Adrenal gland (tissue), 12 donors: ENCODE data around the gene PRIMA1. TPM values are rescaled to one million over a fixed set of nuclear protein-coding genes. Genes with fewer than 3 reads are reported as not detected.

ENCODE experiments used
- DNase-seq, 7 donors: peaks; one replicate each; pipeline ENCODE4 v3.0.0-alpha.2; 2019 to 2020
- H3K27ac ChIP-seq, 5 donors: fragments of 200-600 bp; sonication (generic) in 4 of 5; 1 replicate in 3 of 5; 2 replicates in 2 of 5; pipeline versions ENCODE4 v1.5.1 to v1.8.0; 2016 to 2020; ENCODE audit warnings: mild to moderate bottlenecking in 1 of 5
- H3K27me3 ChIP-seq: fragments of 200-600 bp; 2 replicates; pipeline ENCODE4 v1.8.0; 2021
- H3K36me3 ChIP-seq, 2 donors: fragments of 200-600 bp; replicated peaks in 1 of 2; 1 replicate in 1 of 2; 2 replicates in 1 of 2; pipeline versions ENCODE4 v1.5.1 to v1.8.0; 2018 to 2022
- H3K4me1 ChIP-seq, 2 donors: fragments of 200-600 bp; replicated peaks in 1 of 2; 1 replicate in 1 of 2; 2 replicates in 1 of 2; pipeline versions ENCODE4 v1.5.1 to v1.8.0; 2018 to 2021
- H3K4me3 ChIP-seq, 4 donors: fragments of 200-600 bp; sonication (generic) in 3 of 4; one replicate each; pipeline ENCODE4 v1.5.1; 2016 to 2018
- H3K9me3 ChIP-seq, 3 donors: fragments of 200-600 bp; sonication (generic) in 1 of 3; replicated peaks in 1 of 3; 1 replicate in 2 of 3; 2 replicates in 1 of 3; pipeline versions ENCODE4 v1.5.1 to v1.8.0; 2016 to 2021
- POLR2A ChIP-seq, 2 donors: fragments of 450-650 bp; IDR thresholded peaks; one replicate each; pipeline ENCODE4 v1.6.1; 2017; ENCODE audit warnings: antibody characterized with exemption in 2 of 2, mild to moderate bottlenecking in 2 of 2, moderate library complexity in 1 of 2
- WGBS, 4 donors: extraction: QIAGEN DNeasy Blood & Tissue Kit in 2 of 4; methylation state at CpG; one replicate each; pipeline versions ENCODE4 v1.1.5 to v1.1.7; 2013 to 2017; 5-methylcytosine and 5-hydroxymethylcytosine counted together
- intact Hi-C, 2 donors: fragments of 100-400 bp; cut with DNase I; formaldehyde crosslinking; loops; one replicate each; pipeline versions ENCODE4 v1.14.1 to v1.15.0; 2022 to 2023
- polyA plus RNA-seq, 3 donors: library from polyadenylated mRNA; stranded (reverse); fragments of 200-250 nt in 2 of 3; fragments of 350-450 nt in 1 of 3; fragmentation: Illumina TruSeq in 1 of 3; extraction: RNeasy Lipid Tissue Mini Kit (QIAGEN cat#74804) in 1 of 3; gene quantifications; one replicate each; pipeline ENCODE4 v1.2.3, GENCODE V29; 2013 to 2014
- total RNA-seq, 9 donors: library from RNA; depleted of rRNA in 4 of 9; stranded (reverse); fragments of >200 nt in 4 of 9; fragments of 120-200 nt in 1 of 9; fragmentation: NEBNext Ultra II Directional in 1 of 9; extraction: Animal tissue kit (Norgen Biotek cat#: 25700) in 1 of 9; gene quantifications; one replicate each; pipeline versions ENCODE4 v1.1.0 to v1.2.4, GENCODE V29; 2013 to 2023
- TF ChIP-seq, protein P1 (sequence below), 6 experiments: fragments of 450-650 bp in 4 of 6; fragments of 200-600 bp in 2 of 6; sonication (generic) in 1 of 6; IDR thresholded peaks; 1 replicate in 5 of 6; 2 replicates in 1 of 6; pipeline versions ENCODE4 v1.5.1 to v1.8.0; 2016 to 2021; ENCODE audit warnings: antibody characterized with exemption in 6 of 6, mild to moderate bottlenecking in 2 of 6, moderate library complexity in 1 of 6
- donor health status: healthy with polysubstance abuse.
- donor health status: Bipolar disorder and iron deficiency.
- donor health status: DM: yes; HTN: yes; CAD: no.
- donor health status: DM: no; HTN: no; CAD: no.
- donor health status: DM: no; HTN: no; CAD: no.
- donor health status: DM: yes; HTN: yes; CAD: no.

The PRIMA1 gene
- total and polyA plus RNA-seq, 12 donors: 0.47 to 4.7 (median 1.7) TPM; not detected in 1

DNA sequence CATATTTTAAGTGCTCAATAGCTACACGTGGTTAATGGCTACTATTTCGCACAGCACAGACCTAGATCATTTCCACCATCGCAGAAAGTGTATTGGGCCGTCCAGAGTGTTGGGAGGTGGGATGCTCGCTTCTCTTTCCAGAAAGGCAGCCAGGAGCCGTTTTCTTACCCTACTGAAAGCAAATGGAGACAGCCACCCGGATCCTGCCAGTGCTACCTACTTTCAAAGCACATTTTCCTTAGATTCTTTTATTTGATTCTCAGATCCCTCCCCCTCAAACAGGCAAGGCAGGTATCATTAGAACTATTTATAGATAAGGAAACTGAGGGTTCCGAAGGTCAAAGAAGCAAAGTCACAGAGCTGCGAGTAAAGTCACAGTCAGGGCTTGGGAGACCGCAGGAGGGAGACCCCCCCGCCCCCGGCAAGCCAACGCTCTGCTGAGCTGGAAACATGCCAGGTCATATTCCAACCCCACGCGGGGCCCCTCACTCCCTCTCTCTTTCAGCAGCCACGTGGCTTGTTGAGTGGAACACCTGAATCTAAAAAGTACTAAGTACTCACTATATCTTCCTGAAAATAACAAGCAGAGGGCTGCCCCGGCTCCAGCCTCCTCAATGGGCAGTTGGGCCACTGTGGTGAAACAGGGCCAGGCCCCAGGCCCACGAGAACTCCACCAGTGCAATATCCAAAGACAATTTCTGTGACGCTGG, 36.2 kb downstream of the PRIMA1 start:
- Histone ChIP-seq H3K27ac (no peak overlapping the region), H3K36me3 (no peaks in the 10 kb centered on the region), H3K4me3 (no peak overlapping the region), H3K27me3 (no peaks in the 10 kb centered on the region), H3K9me3 (no peaks in the 10 kb centered on the region), H3K4me1 (no peaks in the 10 kb centered on the region)
- 56 to 63% (median 59%) methylated on average over 18 to 19 of the region's 19 CpGs for WGBS, 4 donors
- DNase-seq: no peak
- TF ChIP-seq, protein P1, sequence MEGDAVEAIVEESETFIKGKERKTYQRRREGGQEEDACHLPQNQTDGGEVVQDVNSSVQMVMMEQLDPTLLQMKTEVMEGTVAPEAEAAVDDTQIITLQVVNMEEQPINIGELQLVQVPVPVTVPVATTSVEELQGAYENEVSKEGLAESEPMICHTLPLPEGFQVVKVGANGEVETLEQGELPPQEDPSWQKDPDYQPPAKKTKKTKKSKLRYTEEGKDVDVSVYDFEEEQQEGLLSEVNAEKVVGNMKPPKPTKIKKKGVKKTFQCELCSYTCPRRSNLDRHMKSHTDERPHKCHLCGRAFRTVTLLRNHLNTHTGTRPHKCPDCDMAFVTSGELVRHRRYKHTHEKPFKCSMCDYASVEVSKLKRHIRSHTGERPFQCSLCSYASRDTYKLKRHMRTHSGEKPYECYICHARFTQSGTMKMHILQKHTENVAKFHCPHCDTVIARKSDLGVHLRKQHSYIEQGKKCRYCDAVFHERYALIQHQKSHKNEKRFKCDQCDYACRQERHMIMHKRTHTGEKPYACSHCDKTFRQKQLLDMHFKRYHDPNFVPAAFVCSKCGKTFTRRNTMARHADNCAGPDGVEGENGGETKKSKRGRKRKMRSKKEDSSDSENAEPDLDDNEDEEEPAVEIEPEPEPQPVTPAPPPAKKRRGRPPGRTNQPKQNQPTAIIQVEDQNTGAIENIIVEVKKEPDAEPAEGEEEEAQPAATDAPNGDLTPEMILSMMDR (IDR thresholded peaks at IDR 0.05): no peak
- TF ChIP-seq POLR2A (IDR thresholded peaks at IDR 0.05): no peak
- intact Hi-C loops: no loop called here

DNA sequence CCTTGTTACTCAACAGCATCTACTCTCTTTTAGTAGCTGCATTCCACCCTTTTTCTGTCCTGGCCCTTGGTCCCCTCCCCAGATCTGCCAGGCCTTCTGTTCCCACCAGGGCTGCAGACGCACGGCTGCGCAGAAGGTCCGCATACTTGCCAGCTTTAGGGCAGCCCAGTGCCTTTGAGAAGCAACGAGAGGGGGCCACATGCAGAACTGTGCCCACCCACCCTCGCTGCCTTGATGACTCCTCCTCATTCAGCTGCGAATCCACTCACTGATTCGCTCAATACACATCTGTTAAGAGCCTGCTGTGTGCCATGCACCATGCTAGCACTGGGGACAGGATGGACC, 39.2 kb downstream of the PRIMA1 start:
- H3K36me3 ChIP-seq: no peaks in the 10 kb centered on the region
- H3K4me3 ChIP-seq: no peak overlapping the region
- no peak overlapping the region for H3K27ac ChIP-seq
- H3K9me3 ChIP-seq: no peaks in the 10 kb centered on the region
- intact Hi-C loops: no loop called here
- no peak for DNase-seq
- 88 to 98% (median 91%) methylated on average over 8 of the region's 8 CpGs for WGBS, 4 donors
- no peak for TF ChIP-seq POLR2A (IDR thresholded peaks at IDR 0.05)
- H3K4me1 ChIP-seq: no peaks in the 10 kb centered on the region
- peaks cover 3% of the 10 kb centered on the region for H3K27me3 ChIP-seq

DNA sequence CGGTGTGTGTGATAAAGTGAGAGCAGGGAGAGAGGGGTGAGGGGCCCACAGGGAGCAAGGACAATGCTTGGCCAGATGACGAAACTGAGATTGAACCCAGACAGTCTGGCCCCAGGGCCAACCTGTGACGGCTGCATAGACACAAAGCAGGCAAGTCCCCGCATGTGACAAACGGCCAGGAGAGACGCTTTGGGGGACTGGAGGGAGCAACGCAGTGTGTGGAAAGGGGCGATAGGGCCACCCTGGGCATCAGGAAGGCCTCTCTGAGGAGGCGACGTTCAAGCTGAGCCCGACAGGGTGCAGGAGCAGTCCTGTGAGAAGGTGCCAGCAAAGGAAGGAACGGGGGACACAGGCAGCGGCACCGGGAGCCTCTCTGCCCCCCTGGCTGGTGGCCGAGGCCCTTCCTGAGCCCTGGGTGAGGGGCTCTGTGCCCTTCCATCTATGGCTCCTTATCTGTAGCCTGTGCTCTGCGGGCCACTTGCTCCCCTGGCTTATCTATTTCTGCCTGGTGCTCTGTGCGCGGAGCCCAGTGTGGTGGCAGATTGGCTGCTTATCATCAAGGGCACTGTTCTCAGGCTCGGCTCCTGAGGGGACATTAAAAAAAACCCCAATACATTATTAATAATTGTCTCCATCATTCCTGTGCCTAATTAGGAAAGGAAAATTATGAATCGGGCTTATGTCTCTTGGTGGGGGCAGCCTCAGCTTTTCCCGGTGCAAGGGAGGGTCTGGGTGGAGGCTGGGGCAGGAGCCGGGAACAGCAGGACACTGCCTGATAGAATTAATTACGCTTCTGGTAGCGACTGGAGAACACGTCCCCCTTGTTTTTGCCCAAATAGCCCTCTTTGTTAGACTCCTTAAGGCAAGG, 39.8 kb downstream of the PRIMA1 start:
- Histone ChIP-seq H3K4me1 (no peaks in the 10 kb centered on the region), H3K36me3 (no peaks in the 10 kb centered on the region), H3K27ac (peak overlapping the region in 1 of 5 donors; percentile 52), H3K9me3 (no peaks in the 10 kb centered on the region), H3K27me3 (peaks cover 3% of the 10 kb centered on the region), H3K4me3 (no peak overlapping the region)
- no peak for TF ChIP-seq POLR2A (IDR thresholded peaks at IDR 0.05)
- TF ChIP-seq, protein P1 (IDR thresholded peaks at IDR 0.05): no peak
- DNase-seq: peak in 1 of 7 donors; percentile 57
- 66 to 71% (median 67%) methylated on average over 18 to 25 of the region's 25 CpGs for WGBS, 4 donors
- intact Hi-C loops: no loop called here

DNA sequence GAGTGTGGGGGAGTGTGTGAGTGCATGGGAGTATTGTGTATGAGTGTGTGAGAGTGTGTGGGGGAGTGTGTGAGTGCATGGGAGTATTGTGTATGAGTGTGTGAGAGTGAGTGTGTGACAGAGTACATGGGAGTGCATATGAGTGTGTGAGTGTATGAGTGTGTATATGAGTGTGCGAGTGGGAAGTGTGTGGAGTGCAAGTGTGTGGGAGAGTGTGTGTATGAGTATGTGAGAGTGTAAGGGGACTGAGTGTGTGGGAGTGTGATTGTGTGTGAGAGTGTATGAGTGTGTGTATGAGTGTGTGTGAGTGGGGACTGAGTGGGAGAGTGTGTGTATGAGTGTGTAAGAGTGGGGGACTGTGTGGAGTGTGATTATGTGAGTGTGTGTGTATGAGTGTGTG, 40.7 kb downstream of the PRIMA1 start:
- intact Hi-C loops: no loop called here
- no peaks in the 10 kb centered on the region for H3K9me3 ChIP-seq
- no peak overlapping the region for H3K4me3 ChIP-seq
- H3K27me3 ChIP-seq: peaks cover 3% of the 10 kb centered on the region
- H3K27ac ChIP-seq: no peak overlapping the region
- WGBS, 4 donors: 75 to 92% (median 82%) methylated on average over 1 of the region's 1 CpG
- no peaks in the 10 kb centered on the region for H3K36me3 ChIP-seq
- H3K4me1 ChIP-seq: no peaks in the 10 kb centered on the region
- TF ChIP-seq, protein P1 (IDR thresholded peaks at IDR 0.05): no peak
- TF ChIP-seq POLR2A (IDR thresholded peaks at IDR 0.05): no peak
- no peak for DNase-seq
